Mesenchymal stem cell (in vitro differentiated cells and primary cell): ENCODE data around the gene SLC2A9.

ENCODE experiments used
- DNase-seq: peaks from one replicate; pipeline ENCODE4 v3.0.0-alpha.2; 2013
- H2AFZ ChIP-seq: one replicate; pipeline ENCODE4 v1.6.1; 2013; ENCODE audit warnings: low read depth, mild to moderate bottlenecking, control low read depth, inconsistent platforms, low read length, moderate library complexity
- H2AK5ac ChIP-seq: 2 replicates; pipeline ENCODE4 v1.6.1; 2013; ENCODE audit warnings: low read length, moderate library complexity, mild to moderate bottlenecking, inconsistent platforms; ENCODE audit not compliant: severe bottlenecking
- H2BK120ac ChIP-seq: one replicate; pipeline ENCODE4 v1.6.1; 2013; ENCODE audit warnings: low read depth, mild to moderate bottlenecking, inconsistent platforms, low read length, moderate library complexity
- H2BK12ac ChIP-seq, 2 experiments: one replicate each; pipeline ENCODE4 v1.6.1; 2013; ENCODE audit warnings: inconsistent platforms in 2 of 2, low read length in 2 of 2, mild to moderate bottlenecking in 2 of 2, moderate library complexity in 2 of 2, control low read depth in 1 of 2
- H2BK15ac ChIP-seq: one replicate; pipeline ENCODE4 v1.6.1; 2013; ENCODE audit warnings: mild to moderate bottlenecking, low read depth, inconsistent platforms; ENCODE audit not compliant: poor library complexity, severe bottlenecking
- H2BK5ac ChIP-seq: 2 replicates; pipeline ENCODE4 v1.6.1; 2013; ENCODE audit warnings: low read depth, mild to moderate bottlenecking, low read length, control low read depth, inconsistent platforms; ENCODE audit not compliant: poor library complexity, severe bottlenecking
- H3K14ac ChIP-seq, 2 experiments: one replicate each; pipeline ENCODE4 v1.6.1; 2013; ENCODE audit warnings: inconsistent platforms in 2 of 2, low read length in 2 of 2, control low read depth in 1 of 2, mild to moderate bottlenecking in 1 of 2, moderate library complexity in 1 of 2
- H3K18ac ChIP-seq, 2 experiments: one replicate each; pipeline ENCODE4 v1.6.1; 2013; ENCODE audit warnings: inconsistent platforms in 2 of 2, low read length in 2 of 2, control low read depth in 1 of 2, low read depth in 1 of 2, mild to moderate bottlenecking in 1 of 2
- H3K23ac ChIP-seq, 2 experiments: one replicate each; pipeline ENCODE4 v1.6.1; 2013; ENCODE audit warnings: inconsistent platforms in 2 of 2, low read length in 2 of 2, mild to moderate bottlenecking in 2 of 2, moderate library complexity in 2 of 2, control low read depth in 1 of 2
- H3K27ac ChIP-seq: 2 replicates; pipeline ENCODE4 v1.5.1; 2013; ENCODE audit warnings: mild to moderate bottlenecking, moderate library complexity, low read length, control low read depth, inconsistent platforms; ENCODE audit not compliant: poor library complexity, severe bottlenecking
- H3K27me3 ChIP-seq, 2 experiments: 2 replicates each; pipeline versions ENCODE4 v1.6.1 to v1.7.0; 2013; ENCODE audit warnings: low read length in 2 of 2, mild to moderate bottlenecking in 2 of 2, moderate library complexity in 2 of 2, control low read depth in 1 of 2, inconsistent platforms in 1 of 2; ENCODE audit not compliant: control insufficient read depth in 1 of 2, insufficient read depth in 1 of 2
- H3K36me3 ChIP-seq, 2 experiments: 2 replicates each; pipeline versions ENCODE4 v1.6.1 to v1.7.0; 2013; ENCODE audit warnings: low read length in 2 of 2, control low read depth in 1 of 2, inconsistent platforms in 1 of 2, low read depth in 1 of 2, mild to moderate bottlenecking in 1 of 2; ENCODE audit not compliant: insufficient read depth in 2 of 2, control insufficient read depth in 1 of 2
- H3K4ac ChIP-seq, 2 experiments: one replicate each; pipeline ENCODE4 v1.6.1; 2013; ENCODE audit warnings: inconsistent platforms in 2 of 2, low read length in 2 of 2, mild to moderate bottlenecking in 2 of 2, moderate library complexity in 2 of 2, control low read depth in 1 of 2, low read depth in 1 of 2
- H3K4me1 ChIP-seq: 2 replicates; pipeline ENCODE4 v1.6.1; 2013; ENCODE audit warnings: low read depth, low read length, control low read depth; ENCODE audit not compliant: control insufficient read depth, insufficient read depth
- H3K4me2 ChIP-seq: 2 replicates; pipeline ENCODE4 v1.6.1; 2013; ENCODE audit warnings: low read length, mild to moderate bottlenecking, inconsistent platforms; ENCODE audit not compliant: poor library complexity, severe bottlenecking
- H3K4me3 ChIP-seq, 2 experiments: 2 replicates each; pipeline versions ENCODE4 v1.5.1 to v1.7.0; 2013; ENCODE audit warnings: low read length in 2 of 2, mild to moderate bottlenecking in 2 of 2, control low read depth in 1 of 2, low read depth in 1 of 2; ENCODE audit not compliant: insufficient read depth in 1 of 2
- H3K79me1 ChIP-seq: replicated peaks from 2 replicates; pipeline ENCODE4 v1.6.1; 2013; ENCODE audit warnings: mild to moderate bottlenecking, control low read depth, low read length, inconsistent platforms; ENCODE audit not compliant: poor library complexity, severe bottlenecking
- H3K9ac ChIP-seq: 2 replicates; pipeline ENCODE4 v1.7.0; 2013; ENCODE audit warnings: mild to moderate bottlenecking, low read length, moderate library complexity
- H3K9me3 ChIP-seq: 2 replicates; pipeline ENCODE4 v1.7.0; 2013; ENCODE audit warnings: mild to moderate bottlenecking, low read length; ENCODE audit not compliant: control insufficient read depth
- H4K8ac ChIP-seq: one replicate; pipeline ENCODE4 v1.6.1; 2013; ENCODE audit warnings: inconsistent platforms, mild to moderate bottlenecking, low read length, moderate library complexity
- H4K91ac ChIP-seq: one replicate; pipeline ENCODE4 v1.6.1; 2013; ENCODE audit warnings: mild to moderate bottlenecking, low read length, inconsistent platforms
- WGBS: methylation state at CpG from one replicate; pipeline ENCODE4 v1.1.7; 2013; ENCODE audit warnings: mixed read lengths; 5-methylcytosine and 5-hydroxymethylcytosine counted together

Gene SLC2A9

GRCh38 chr4:9996319-9997110, 24.8 kb downstream of the SLC2A9 start:
- Histone ChIP-seq H4K8ac (no peak overlapping the region), H3K36me3 (no peaks in the 10 kb centered on the region), H2AK5ac (no peak overlapping the region), H2BK120ac (no peak overlapping the region), H2BK15ac (no peak overlapping the region), H3K27me3 (peaks cover 4 to 9% of the 10 kb centered on the region in 2 experiments), H3K9me3 (no peaks in the 10 kb centered on the region), H4K91ac (no peak overlapping the region), H3K27ac (no peak overlapping the region), H3K14ac (no peak overlapping the region), H3K4ac (no peak overlapping the region), H3K79me1 (no peaks in the 10 kb centered on the region), H2BK12ac (no peak overlapping the region), H3K4me3 (no peak overlapping the region), H2BK5ac (no peak overlapping the region), H3K4me2 (no peak overlapping the region), H3K9ac (no peak overlapping the region), H3K18ac (no peak overlapping the region), H2AFZ (no peak overlapping the region), H3K23ac (no peak overlapping the region), H3K4me1 (no peaks in the 10 kb centered on the region)
- DNase-seq: peak; percentile 9
- WGBS: 53% methylated on average over 6 of the region's 6 CpGs

- Histone ChIP-seq H3K4me1 (no peaks in the 10 kb centered on the region), H2AK5ac (no peak overlapping the region), H2AFZ (no peak overlapping the region), H3K4me3 (no peak overlapping the region), H3K9ac (no peak overlapping the region), H3K23ac (no peak overlapping the region), H4K91ac (no peak overlapping the region), H3K18ac (no peak overlapping the region), H3K4ac (no peak overlapping the region), H2BK12ac (no peak overlapping the region), H3K4me2 (no peak overlapping the region), H3K36me3 (no peaks in the 10 kb centered on the region), H4K8ac (no peak overlapping the region), H3K9me3 (no peaks in the 10 kb centered on the region), H2BK5ac (no peak overlapping the region), H3K27ac (no peak overlapping the region), H3K27me3 (peaks cover 4 to 5% of the 10 kb centered on the region in 2 experiments), H2BK15ac (no peak overlapping the region), H3K79me1 (no peaks in the 10 kb centered on the region), H3K14ac (no peak overlapping the region), H2BK120ac (no peak overlapping the region)
- no peak for DNase-seq
- WGBS: 65% methylated on average over 3 of the region's 3 CpGs
Observed at GRCh38 chr4:9994246-9994847, 26.9 kb downstream of the SLC2A9 start.

- H3K18ac ChIP-seq: no peak overlapping the region
- H3K4ac ChIP-seq: no peak overlapping the region
- no peak overlapping the region for H2AFZ ChIP-seq
- no peak overlapping the region for H3K9ac ChIP-seq
- no peak overlapping the region for H2BK12ac ChIP-seq
- no peak overlapping the region for H2AK5ac ChIP-seq
- H3K27ac ChIP-seq: no peak overlapping the region
- H3K27me3 ChIP-seq: peaks cover 4 to 5% of the 10 kb centered on the region in 2 experiments
- H3K79me1 ChIP-seq: no peaks in the 10 kb centered on the region
- no peak overlapping the region for H2BK120ac ChIP-seq
- no peaks in the 10 kb centered on the region for H3K4me1 ChIP-seq
- H3K4me3 ChIP-seq: no peak overlapping the region
- H3K36me3 ChIP-seq: no peaks in the 10 kb centered on the region
- no peak overlapping the region for H3K23ac ChIP-seq
- no peak for DNase-seq
- no peak overlapping the region for H2BK5ac ChIP-seq
- H3K9me3 ChIP-seq: no peaks in the 10 kb centered on the region
- H2BK15ac ChIP-seq: no peak overlapping the region
- H3K4me2 ChIP-seq: no peak overlapping the region
- H3K14ac ChIP-seq: no peak overlapping the region
- H4K8ac ChIP-seq: no peak overlapping the region
- H4K91ac ChIP-seq: no peak overlapping the region
- WGBS: 83% methylated on average over 8 of the region's 10 CpGs
Observed at GRCh38 chr4:9989918-9990635, 31.2 kb downstream of the SLC2A9 start.

- no peak overlapping the region for H2BK120ac ChIP-seq
- H3K14ac ChIP-seq: no peak overlapping the region
- no peak overlapping the region for H3K9ac ChIP-seq
- H2AFZ ChIP-seq: no peak overlapping the region
- WGBS: 68% methylated on average over 2 of the region's 2 CpGs
- no peak for DNase-seq
- H2BK12ac ChIP-seq: no peak overlapping the region
- no peaks in the 10 kb centered on the region for H3K9me3 ChIP-seq
- H2AK5ac ChIP-seq: no peak overlapping the region
- no peak overlapping the region for H4K8ac ChIP-seq
- no peak overlapping the region for H2BK5ac ChIP-seq
- no peaks in the 10 kb centered on the region for H3K36me3 ChIP-seq
- H3K4ac ChIP-seq: no peak overlapping the region
- H3K4me1 ChIP-seq: no peaks in the 10 kb centered on the region
- peaks cover 4 to 5% of the 10 kb centered on the region in 2 experiments for H3K27me3 ChIP-seq
- no peak overlapping the region for H3K4me3 ChIP-seq
- no peak overlapping the region for H4K91ac ChIP-seq
- no peak overlapping the region for H3K23ac ChIP-seq
- H3K4me2 ChIP-seq: no peak overlapping the region
- no peaks in the 10 kb centered on the region for H3K79me1 ChIP-seq
- no peak overlapping the region for H3K27ac ChIP-seq
- no peak overlapping the region for H2BK15ac ChIP-seq
- no peak overlapping the region for H3K18ac ChIP-seq
Observed at GRCh38 chr4:9988933-9989332, 32.4 kb downstream of the SLC2A9 start.
